ENCODE data around the gene ARHGEF2.
"Not testable (repeated sequence)": the region's sequence is repeated elsewhere in the genome, so short reads cannot be mapped to it uniquely, and the experiment has no call there.

The ARHGEF2 gene

DNA sequence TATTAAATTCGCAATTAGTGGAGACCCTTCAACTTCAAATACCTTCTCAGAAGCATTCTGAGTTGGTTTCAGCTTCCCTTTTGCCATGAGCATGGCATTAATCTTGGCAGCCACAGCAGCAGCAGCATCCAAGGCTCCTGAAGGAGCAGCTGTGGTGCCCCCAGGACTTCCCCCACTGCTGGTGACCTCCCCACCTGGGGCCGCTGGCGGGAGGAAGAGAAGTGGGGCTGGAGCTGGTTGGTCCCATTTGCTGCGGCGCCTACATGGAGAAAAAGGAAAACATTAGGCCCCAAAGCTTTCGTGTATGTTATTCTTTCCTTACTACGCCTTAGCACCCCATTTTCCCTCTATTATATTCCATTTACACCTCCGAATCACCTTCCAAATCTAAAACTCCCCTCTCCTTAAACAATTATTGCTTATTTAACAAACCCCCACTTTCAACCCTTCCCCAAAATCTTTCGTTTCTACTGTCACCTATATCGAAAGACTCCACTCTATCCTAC is 44.7 kb downstream of the ARHGEF2 start:
- no peaks in the 10 kb centered on the region for H3K27me3 ChIP-seq (ENCODE audit: control insufficient read depth in 1 of 2, insufficient read depth in 2 of 2, low read length in 2 of 2)
- peak overlapping the region; percentile 99 for H3K9ac ChIP-seq (ENCODE audit: low read depth in 1 of 2, low read length in 2 of 2)
- peaks cover 16% of the 10 kb centered on the region in 2 donors for H3K36me3 ChIP-seq (ENCODE audit: control insufficient read depth in 1 of 2, insufficient read depth in 2 of 2, low read length in 2 of 2)
- no peaks in the 10 kb centered on the region for H3K9me3 ChIP-seq (ENCODE audit: control insufficient read depth in 1 of 2, low read length in 2 of 2)
- peak overlapping the region; percentile 89 for H3K27ac ChIP-seq (ENCODE audit: low read depth, low read length)
- H3K4me1 ChIP-seq (ENCODE audit: control insufficient read depth in 1 of 2, insufficient read depth in 2 of 2, low read length in 2 of 2), result peaks cover 29 to 32% of the 10 kb centered on the region in 2 donors
- peak overlapping the region; percentile 95 for H3K4me3 ChIP-seq (ENCODE audit: low read depth in 1 of 2, low read length in 2 of 2)

DNA sequence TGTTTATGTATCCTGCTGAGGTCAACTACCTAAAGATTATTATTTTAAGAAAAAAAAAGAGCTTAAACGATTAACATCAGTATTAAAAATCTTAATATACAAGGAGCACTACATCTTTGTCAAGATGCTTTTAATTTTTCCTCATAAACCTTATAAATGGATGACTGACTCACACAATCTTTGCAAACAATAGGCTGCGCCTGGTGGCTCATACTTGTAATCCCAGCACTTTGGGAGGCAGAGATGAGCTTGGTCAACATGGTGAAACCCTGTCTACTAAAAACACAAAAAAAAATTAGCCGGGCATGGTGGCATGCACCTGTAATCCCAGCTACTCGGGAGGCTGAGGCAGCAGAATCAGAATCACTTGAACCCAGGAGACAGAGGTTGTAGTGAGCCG is 45.9 kb downstream of the ARHGEF2 start:
- H3K9me3 ChIP-seq (ENCODE audit: control insufficient read depth in 1 of 2, low read length in 2 of 2), result no peaks in the 10 kb centered on the region
- H3K27me3 ChIP-seq (ENCODE audit: control insufficient read depth in 1 of 2, insufficient read depth in 2 of 2, low read length in 2 of 2), result no peaks in the 10 kb centered on the region
- no peak overlapping the region for H3K27ac ChIP-seq (ENCODE audit: low read depth, low read length)
- peaks cover 29 to 32% of the 10 kb centered on the region in 2 donors for H3K4me1 ChIP-seq (ENCODE audit: control insufficient read depth in 1 of 2, insufficient read depth in 2 of 2, low read length in 2 of 2)
- peak overlapping the region; percentile 95 for H3K4me3 ChIP-seq (ENCODE audit: low read depth in 1 of 2, low read length in 2 of 2)
- H3K9ac ChIP-seq (ENCODE audit: low read depth in 1 of 2, low read length in 2 of 2), result peak overlapping the region; percentile 20 to 99
- peaks cover 16 to 28% of the 10 kb centered on the region in 2 donors for H3K36me3 ChIP-seq (ENCODE audit: control insufficient read depth in 1 of 2, insufficient read depth in 2 of 2, low read length in 2 of 2)

DNA sequence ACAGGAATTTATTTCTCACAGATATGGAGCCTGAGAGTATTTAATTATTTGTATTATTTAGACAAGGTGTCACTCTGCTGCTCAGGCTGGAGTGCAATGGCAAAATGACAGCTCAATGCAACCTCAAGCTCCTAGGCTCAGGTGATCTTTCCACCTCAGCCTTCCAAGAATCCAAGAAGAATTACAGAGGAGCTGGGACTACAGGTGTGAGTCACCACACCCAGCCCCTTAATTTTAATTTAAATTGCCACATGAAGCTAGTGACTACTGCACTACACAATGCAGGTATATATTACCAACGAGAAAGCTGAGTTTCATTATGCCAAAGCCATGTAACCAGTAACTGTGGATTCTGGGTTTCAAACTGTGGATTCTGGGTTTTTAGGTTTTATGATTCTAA is 46.3 kb downstream of the ARHGEF2 start:
- peak overlapping the region; percentile 13 to 95 for H3K4me3 ChIP-seq (ENCODE audit: low read depth in 1 of 2, low read length in 2 of 2)
- peaks cover 20 to 32% of the 10 kb centered on the region in 2 donors for H3K36me3 ChIP-seq (ENCODE audit: control insufficient read depth in 1 of 2, insufficient read depth in 2 of 2, low read length in 2 of 2)
- no peaks in the 10 kb centered on the region for H3K27me3 ChIP-seq (ENCODE audit: control insufficient read depth in 1 of 2, insufficient read depth in 2 of 2, low read length in 2 of 2)
- peaks cover 29 to 32% of the 10 kb centered on the region in 2 donors for H3K4me1 ChIP-seq (ENCODE audit: control insufficient read depth in 1 of 2, insufficient read depth in 2 of 2, low read length in 2 of 2)
- no peak overlapping the region for H3K27ac ChIP-seq (ENCODE audit: low read depth, low read length)
- H3K9ac ChIP-seq (ENCODE audit: low read depth in 1 of 2, low read length in 2 of 2), result peak overlapping the region in 1 of 2 donors; percentile 99
- H3K9me3 ChIP-seq (ENCODE audit: control insufficient read depth in 1 of 2, low read length in 2 of 2), result no peaks in the 10 kb centered on the region

DNA sequence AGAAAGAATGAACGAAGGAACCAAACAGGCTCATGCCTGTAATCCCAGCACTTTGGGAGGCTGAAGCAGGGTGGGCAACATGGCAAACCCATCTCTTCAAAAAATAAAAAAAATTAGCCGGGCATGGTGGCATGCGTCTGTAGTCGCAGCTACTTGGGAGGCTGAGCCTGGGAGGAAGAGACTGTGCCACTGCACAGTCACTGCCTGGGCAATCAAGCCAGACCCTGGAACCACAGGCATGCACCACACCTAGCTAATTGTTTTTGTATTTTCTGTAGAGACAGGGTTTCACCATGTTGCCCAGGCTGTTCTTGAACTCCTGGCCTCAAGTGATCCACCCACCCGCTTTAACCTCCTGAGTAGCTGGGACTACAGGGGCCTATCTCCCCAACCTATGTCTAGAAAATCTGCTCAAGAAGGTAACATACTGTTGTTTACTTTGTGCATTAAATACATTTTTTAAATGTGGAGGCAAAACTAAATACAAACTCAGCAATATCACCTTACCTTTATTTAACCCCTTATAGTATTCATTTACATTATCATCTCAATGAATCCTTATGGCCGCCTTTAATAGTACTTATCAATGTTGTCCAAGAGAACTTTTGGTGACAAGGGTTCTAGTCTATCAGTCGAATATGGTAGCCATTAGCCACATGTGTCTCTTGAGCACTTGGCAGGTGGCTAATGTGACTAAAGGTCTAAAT is 46.9 kb downstream of the ARHGEF2 start:
- Histone ChIP-seq H3K27me3 (ENCODE audit: control insufficient read depth in 1 of 2, insufficient read depth in 2 of 2, low read length in 2 of 2) (no peaks in the 10 kb centered on the region), H3K4me3 (ENCODE audit: low read depth in 1 of 2, low read length in 2 of 2) (peak overlapping the region; percentile 13 to 95), H3K4me1 (ENCODE audit: control insufficient read depth in 1 of 2, insufficient read depth in 2 of 2, low read length in 2 of 2) (peaks cover 29 to 32% of the 10 kb centered on the region in 2 donors), H3K27ac (ENCODE audit: low read depth, low read length) (no peak overlapping the region), H3K9ac (ENCODE audit: low read depth in 1 of 2, low read length in 2 of 2) (peak overlapping the region; percentile 16 to 99), H3K36me3 (ENCODE audit: control insufficient read depth in 1 of 2, insufficient read depth in 2 of 2, low read length in 2 of 2) (peaks cover 26 to 38% of the 10 kb centered on the region in 2 donors), H3K9me3 (ENCODE audit: control insufficient read depth in 1 of 2, low read length in 2 of 2) (no peaks in the 10 kb centered on the region)

DNA sequence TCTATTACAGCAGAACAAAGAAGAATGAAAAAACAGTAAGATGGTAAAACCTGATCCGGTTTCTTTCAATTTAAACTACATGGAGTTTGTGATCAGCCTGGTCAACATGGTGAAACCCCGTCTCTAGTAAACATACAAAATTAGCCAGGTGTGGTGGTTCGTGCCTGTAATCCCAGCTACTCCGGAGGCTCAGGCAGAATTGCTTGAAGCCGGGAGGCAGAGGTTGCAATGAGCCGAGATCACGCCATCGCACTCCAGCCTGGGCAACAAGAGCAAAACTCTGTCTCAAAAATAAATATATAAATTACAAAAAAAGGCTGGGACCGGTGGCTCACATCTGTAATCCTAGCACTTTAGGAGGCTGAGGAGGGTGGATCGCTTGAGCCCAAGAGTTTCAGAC is 47.6 kb downstream of the ARHGEF2 start:
- Histone ChIP-seq H3K4me3 (ENCODE audit: low read depth in 1 of 2, low read length in 2 of 2) (peak overlapping the region; percentile 13 to 95), H3K36me3 (ENCODE audit: control insufficient read depth in 1 of 2, insufficient read depth in 2 of 2, low read length in 2 of 2) (peaks cover 27 to 45% of the 10 kb centered on the region in 2 donors), H3K4me1 (ENCODE audit: control insufficient read depth in 1 of 2, insufficient read depth in 2 of 2, low read length in 2 of 2) (peaks cover 29 to 32% of the 10 kb centered on the region in 2 donors), H3K9ac (ENCODE audit: low read depth in 1 of 2, low read length in 2 of 2) (peak overlapping the region; percentile 16 to 21)
- H3K27ac ChIP-seq (ENCODE audit: low read depth, low read length); H3K27me3 ChIP-seq (ENCODE audit: control insufficient read depth in 1 of 2, insufficient read depth in 2 of 2, low read length in 2 of 2); H3K9me3 ChIP-seq (ENCODE audit: control insufficient read depth in 1 of 2, low read length in 2 of 2): not testable (repeated sequence)

DNA sequence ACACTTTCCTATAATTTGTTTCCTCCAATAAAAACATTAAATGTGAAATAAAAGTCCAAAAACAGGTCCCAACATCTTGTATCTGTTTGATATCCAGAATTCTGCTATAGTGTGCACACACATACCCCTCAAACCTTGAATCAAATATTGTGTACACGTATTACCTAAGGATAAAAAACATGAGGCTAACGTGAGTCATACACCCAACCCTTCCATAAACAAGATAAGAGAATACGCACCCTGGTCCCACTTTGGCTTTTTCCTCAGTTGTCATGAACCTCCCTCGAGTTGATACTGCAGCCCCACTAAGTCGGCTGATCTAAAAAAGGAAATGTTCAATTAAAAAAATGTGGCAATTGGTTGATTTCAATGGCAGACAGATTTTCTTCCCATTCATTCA is 49.3 kb downstream of the ARHGEF2 start:
- no peaks in the 10 kb centered on the region for H3K27me3 ChIP-seq (ENCODE audit: control insufficient read depth in 1 of 2, insufficient read depth in 2 of 2, low read length in 2 of 2)
- peaks cover 24 to 32% of the 10 kb centered on the region in 2 donors for H3K4me1 ChIP-seq (ENCODE audit: control insufficient read depth in 1 of 2, insufficient read depth in 2 of 2, low read length in 2 of 2)
- no peak overlapping the region for H3K27ac ChIP-seq (ENCODE audit: low read depth, low read length)
- no peak overlapping the region for H3K9ac ChIP-seq (ENCODE audit: low read depth in 1 of 2, low read length in 2 of 2)
- no peak overlapping the region for H3K4me3 ChIP-seq (ENCODE audit: low read depth in 1 of 2, low read length in 2 of 2)
- peaks cover 32 to 62% of the 10 kb centered on the region in 2 donors for H3K36me3 ChIP-seq (ENCODE audit: control insufficient read depth in 1 of 2, insufficient read depth in 2 of 2, low read length in 2 of 2)
- no peaks in the 10 kb centered on the region for H3K9me3 ChIP-seq (ENCODE audit: control insufficient read depth in 1 of 2, low read length in 2 of 2)

DNA sequence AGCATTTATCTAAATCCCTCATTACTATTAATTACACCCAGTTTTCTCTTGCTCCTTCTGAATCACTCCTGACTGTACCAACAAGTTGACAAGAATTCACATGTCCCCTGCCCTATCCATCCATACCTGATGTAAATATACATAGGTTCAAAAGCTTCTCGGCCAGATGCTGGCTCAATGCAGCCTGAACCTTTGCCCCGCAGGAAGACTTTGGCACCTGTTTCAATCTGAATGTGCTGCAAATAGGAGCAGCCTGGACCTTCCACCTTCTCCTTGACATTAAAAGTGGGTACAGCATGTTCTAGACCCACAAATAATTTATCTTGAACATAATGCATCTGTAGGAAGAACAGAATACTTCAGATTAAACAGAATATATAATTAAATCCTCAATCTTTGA is 52.8 kb downstream of the ARHGEF2 start:
- H3K9me3 ChIP-seq (ENCODE audit: control insufficient read depth in 1 of 2, low read length in 2 of 2), result no peaks in the 10 kb centered on the region
- H3K4me1 ChIP-seq (ENCODE audit: control insufficient read depth in 1 of 2, insufficient read depth in 2 of 2, low read length in 2 of 2), result peaks cover 8 to 9% of the 10 kb centered on the region in 2 donors
- no peak overlapping the region for H3K27ac ChIP-seq (ENCODE audit: low read depth, low read length)
- H3K36me3 ChIP-seq (ENCODE audit: control insufficient read depth in 1 of 2, insufficient read depth in 2 of 2, low read length in 2 of 2), result peaks cover 45 to 90% of the 10 kb centered on the region in 2 donors
- H3K27me3 ChIP-seq (ENCODE audit: control insufficient read depth in 1 of 2, insufficient read depth in 2 of 2, low read length in 2 of 2), result no peaks in the 10 kb centered on the region
- no peak overlapping the region for H3K4me3 ChIP-seq (ENCODE audit: low read depth in 1 of 2, low read length in 2 of 2)
- H3K9ac ChIP-seq (ENCODE audit: low read depth in 1 of 2, low read length in 2 of 2), result no peak overlapping the region

DNA sequence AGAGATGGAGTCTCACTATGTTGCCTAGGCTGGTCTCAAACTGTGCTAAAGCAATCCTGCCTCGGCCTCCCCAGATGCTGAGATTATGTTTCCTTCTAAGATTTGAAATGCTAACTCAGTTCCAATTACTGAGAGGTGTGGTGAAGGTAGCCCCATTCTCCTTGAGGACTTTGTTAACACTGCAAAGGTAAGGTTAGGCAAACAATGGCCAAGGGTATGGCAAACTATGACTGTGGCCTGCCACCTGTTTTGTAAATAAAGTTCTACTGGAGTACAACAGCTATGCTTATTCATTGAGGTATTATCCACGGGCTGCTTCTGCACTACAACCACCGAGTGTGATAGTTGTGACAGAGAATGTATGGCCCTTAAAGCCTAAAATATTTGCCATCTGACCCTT is 57.6 kb downstream of the ARHGEF2 start:
- Histone ChIP-seq H3K27ac (ENCODE audit: low read depth, low read length) (no peak overlapping the region), H3K27me3 (ENCODE audit: control insufficient read depth in 1 of 2, insufficient read depth in 2 of 2, low read length in 2 of 2) (no peaks in the 10 kb centered on the region), H3K9ac (ENCODE audit: low read depth in 1 of 2, low read length in 2 of 2) (no peak overlapping the region), H3K4me3 (ENCODE audit: low read depth in 1 of 2, low read length in 2 of 2) (no peak overlapping the region), H3K4me1 (ENCODE audit: control insufficient read depth in 1 of 2, insufficient read depth in 2 of 2, low read length in 2 of 2) (no peaks in the 10 kb centered on the region), H3K36me3 (ENCODE audit: control insufficient read depth in 1 of 2, insufficient read depth in 2 of 2, low read length in 2 of 2) (peaks cover 51 to 93% of the 10 kb centered on the region in 2 donors), H3K9me3 (ENCODE audit: control insufficient read depth in 1 of 2, low read length in 2 of 2) (no peaks in the 10 kb centered on the region)

DNA sequence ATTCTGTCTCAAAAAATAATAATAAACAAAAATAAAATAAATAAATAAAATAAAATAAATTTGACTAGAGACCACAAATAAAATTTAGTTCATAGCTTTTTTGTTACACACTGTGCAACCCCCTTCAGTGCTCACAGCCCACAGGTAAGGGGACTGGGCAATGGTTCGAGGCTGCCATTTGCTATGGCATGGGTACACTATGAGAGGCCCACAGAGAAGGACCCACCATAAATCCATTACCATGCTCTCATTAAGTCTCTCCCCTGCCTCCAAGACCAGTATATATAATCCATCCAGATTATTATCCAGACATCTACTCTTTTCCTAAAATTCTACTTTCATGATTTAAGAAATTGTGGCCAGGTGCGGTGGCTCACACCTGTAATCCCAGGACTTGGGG is 58.5 kb downstream of the ARHGEF2 start:
- no peak overlapping the region for H3K4me3 ChIP-seq (ENCODE audit: low read depth in 1 of 2, low read length in 2 of 2)
- H3K4me1 ChIP-seq (ENCODE audit: control insufficient read depth in 1 of 2, insufficient read depth in 2 of 2, low read length in 2 of 2), result no peaks in the 10 kb centered on the region
- H3K27me3 ChIP-seq (ENCODE audit: control insufficient read depth in 1 of 2, insufficient read depth in 2 of 2, low read length in 2 of 2), result no peaks in the 10 kb centered on the region
- H3K27ac ChIP-seq (ENCODE audit: low read depth, low read length), result no peak overlapping the region
- no peak overlapping the region for H3K9ac ChIP-seq (ENCODE audit: low read depth in 1 of 2, low read length in 2 of 2)
- peaks cover 49 to 89% of the 10 kb centered on the region in 2 donors for H3K36me3 ChIP-seq (ENCODE audit: control insufficient read depth in 1 of 2, insufficient read depth in 2 of 2, low read length in 2 of 2)
- H3K9me3 ChIP-seq (ENCODE audit: control insufficient read depth in 1 of 2, low read length in 2 of 2), result no peaks in the 10 kb centered on the region

DNA sequence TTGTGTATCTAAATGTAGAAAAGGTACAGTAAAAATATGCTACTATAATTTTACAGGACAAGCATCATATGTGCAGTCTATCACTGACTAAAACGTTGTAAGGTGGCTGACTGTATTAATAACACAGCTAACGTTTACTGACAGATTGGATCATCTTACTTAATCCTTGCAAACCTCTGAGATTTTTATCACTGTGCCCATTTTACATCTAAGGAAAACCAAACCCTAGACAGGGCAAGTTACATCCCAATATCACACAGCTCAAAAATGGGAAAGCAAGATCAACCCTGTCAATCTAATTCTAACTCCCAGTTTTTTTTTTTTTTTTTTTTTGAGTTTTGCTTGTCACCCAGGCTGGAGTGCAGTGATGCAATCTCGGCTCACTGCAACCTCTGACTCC is 59.7 kb downstream of the ARHGEF2 start:
- no peaks in the 10 kb centered on the region for H3K9me3 ChIP-seq (ENCODE audit: control insufficient read depth in 1 of 2, low read length in 2 of 2)
- H3K36me3 ChIP-seq (ENCODE audit: control insufficient read depth in 1 of 2, insufficient read depth in 2 of 2, low read length in 2 of 2), result peaks cover 58 to 90% of the 10 kb centered on the region in 2 donors
- no peaks in the 10 kb centered on the region for H3K4me1 ChIP-seq (ENCODE audit: control insufficient read depth in 1 of 2, insufficient read depth in 2 of 2, low read length in 2 of 2)
- H3K27me3 ChIP-seq (ENCODE audit: control insufficient read depth in 1 of 2, insufficient read depth in 2 of 2, low read length in 2 of 2), result no peaks in the 10 kb centered on the region
- no peak overlapping the region for H3K27ac ChIP-seq (ENCODE audit: low read depth, low read length)
- no peak overlapping the region for H3K4me3 ChIP-seq (ENCODE audit: low read depth in 1 of 2, low read length in 2 of 2)
- no peak overlapping the region for H3K9ac ChIP-seq (ENCODE audit: low read depth in 1 of 2, low read length in 2 of 2)

Data from duodenal mucosa (tissue), 2 donors.